Activated T-helper 1 cell treated with Interleukin-2 at 50 U/mL for 16 hours (primary cell): ENCODE measurements around the gene TDRD5.

ENCODE experiments used
- DNase-seq: peaks from one replicate; pipeline ENCODE4 v3.0.0-alpha.2; 2020; ENCODE audit warnings: low read depth

Gene TDRD5

GRCh38 chr1:179591592-179592580 is at the start of gene TDRD5:
Gene TDRD5 (plus strand): TSS chr1:179591832. CDS start chr1:179592616, 784 bp downstream.
- DNase-seq, result no peak

GRCh38 chr1:179545321-179545720 is 46.3 kb upstream of the TDRD5 start:
- no peak for DNase-seq

GRCh38 chr1:179547021-179547535 is 44.6 kb upstream of the TDRD5 start:
- DNase-seq, result no peak

DNA sequence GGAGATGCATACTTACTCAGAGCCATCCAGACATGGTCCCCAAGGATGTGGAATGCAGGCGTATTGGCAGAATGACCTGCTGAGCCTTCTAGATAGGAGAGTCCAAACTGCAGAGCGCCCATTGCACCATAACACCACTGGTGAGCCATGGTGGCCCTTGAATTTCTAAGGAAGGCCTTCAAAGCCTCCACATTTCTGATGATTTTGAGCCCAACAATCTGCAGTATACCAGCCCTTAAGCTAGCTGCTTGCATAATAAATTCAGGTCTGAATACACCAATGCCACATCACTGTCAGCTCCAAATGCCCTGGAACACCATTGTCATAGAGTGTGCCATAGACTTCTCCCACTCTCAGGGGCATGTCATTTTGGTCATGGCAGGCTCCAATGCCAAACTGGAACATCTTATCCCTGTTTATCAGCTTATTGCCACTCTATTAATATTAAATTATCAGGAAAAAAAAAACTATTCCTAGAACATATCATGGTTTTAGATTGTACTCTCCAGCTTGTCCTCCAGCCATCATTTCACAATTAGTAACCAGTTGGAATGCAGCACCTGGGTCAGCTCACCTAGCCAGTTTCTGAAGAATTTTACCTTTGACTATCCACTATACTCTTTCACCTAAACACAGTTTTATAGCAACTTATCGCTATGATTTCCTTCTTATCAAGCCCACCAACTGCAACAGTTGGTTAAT is 42.8 kb upstream of the TDRD5 start:
- no peak for DNase-seq

- no peak for DNase-seq
Measured at GRCh38 chr1:179549368-179549700, 42.3 kb upstream of the TDRD5 start.

- DNase-seq, result no peak
Measured at GRCh38 chr1:179550746-179551682, 40.6 kb upstream of the TDRD5 start.

DNA sequence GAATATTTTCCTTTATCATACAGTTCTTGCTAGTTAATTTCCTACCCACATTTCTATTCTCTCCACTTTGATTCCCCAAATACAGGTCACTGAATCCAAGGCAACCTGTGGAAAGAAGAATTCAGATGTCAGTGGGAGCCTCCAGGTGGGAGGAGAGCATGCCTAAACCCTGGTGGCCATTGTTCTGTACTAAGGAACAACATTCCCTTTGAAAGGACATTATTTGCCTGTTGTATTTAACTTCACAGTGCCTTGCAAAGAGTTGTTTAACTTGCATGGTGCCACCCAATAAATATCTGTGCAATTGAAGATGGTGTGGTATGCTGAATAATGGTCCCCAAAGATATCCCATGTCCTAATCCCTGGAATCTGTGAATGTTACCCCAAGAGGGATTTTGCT is 37.2 kb upstream of the TDRD5 start:
- no peak for DNase-seq

DNA sequence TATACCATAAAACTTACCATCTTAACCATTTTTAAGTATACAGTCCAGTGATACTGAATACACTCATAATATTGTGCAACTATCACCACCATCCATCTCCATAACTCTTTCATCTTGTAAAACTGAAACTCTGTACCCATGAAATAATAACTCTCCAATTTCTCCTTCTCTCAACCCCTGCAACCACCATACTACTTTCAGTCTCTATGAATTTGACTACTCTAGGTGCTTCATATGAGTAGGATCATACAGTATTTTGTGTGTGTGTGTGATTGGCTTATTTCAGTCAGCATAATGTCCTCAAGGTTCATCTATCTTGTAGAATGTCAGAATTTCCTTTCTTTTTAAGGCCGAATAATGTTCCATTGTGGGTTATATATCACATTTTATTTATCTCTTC is 33.6 kb upstream of the TDRD5 start:
- no peak for DNase-seq

GRCh38 chr1:179575497-179576314 is 15.9 kb upstream of the TDRD5 start, which contains the start of gene NPHS2:
Gene NPHS2 (minus strand): TSS chr1:179575948. CDS start chr1:179575864, 84 bp downstream.
- DNase-seq, result no peak

DNA sequence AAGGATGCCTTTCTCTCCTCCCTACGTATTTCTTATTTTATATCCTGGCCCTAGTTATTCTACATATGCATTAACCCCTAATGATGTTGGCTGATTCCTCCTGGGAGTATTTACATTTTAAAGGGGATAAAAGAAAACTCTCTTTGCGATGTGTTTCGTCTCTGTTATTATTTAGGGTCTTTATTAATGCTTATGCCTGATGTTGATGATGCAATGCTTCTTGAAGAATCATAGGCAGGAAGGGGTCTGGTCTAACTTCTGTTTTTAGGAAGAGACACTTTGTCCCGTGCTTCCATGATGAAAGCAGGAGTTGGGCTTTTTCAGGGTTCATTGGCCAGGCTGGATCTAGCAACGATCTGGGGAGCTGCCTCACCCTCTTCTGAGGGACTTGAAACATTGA is 15.1 kb upstream of the TDRD5 start:
- no peak for DNase-seq

GRCh38 chr1:179583771-179584320 is 7.8 kb upstream of the TDRD5 start:
- no peak for DNase-seq

DNA sequence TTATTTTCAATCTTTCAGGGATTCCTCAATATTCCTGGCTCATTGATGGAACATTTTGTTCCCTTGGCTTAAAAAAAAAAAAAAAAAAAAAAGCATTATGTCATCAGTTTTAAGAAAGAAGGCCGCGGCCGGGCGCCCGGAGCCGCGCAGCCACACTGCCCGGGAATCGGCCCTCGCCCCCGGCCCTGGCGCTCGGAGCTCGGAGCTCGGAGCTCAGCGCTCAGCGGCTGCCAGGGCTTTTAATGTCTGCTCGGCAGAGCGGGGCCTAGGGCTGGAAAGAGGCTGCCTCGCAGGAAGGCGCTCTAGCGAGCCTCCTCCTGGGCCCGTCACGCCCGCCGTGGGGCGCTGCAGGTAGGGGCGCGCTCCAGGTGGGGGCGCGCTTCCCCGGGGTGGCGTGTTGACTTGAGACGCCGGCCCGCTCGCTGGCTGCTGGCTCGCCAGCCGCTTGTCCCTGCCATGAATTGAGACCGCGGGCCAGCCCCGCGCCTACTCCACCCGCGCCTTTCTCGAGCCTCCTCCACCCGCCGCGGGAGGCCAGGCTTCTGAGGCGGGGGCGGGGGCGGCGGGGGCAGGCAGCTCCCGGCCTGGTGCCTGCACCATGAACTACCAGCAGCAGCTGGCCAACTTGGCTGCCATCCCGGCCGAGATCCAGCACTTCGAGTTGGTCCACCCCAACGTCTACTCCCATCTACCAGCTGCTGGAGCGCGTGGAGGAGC is 5.4 kb upstream of the TDRD5 start:
- DNase-seq, result no peak

- DNase-seq, result no peak
Measured at GRCh38 chr1:179587336-179587735, 4.3 kb upstream of the TDRD5 start.

GRCh38 chr1:179588425-179589024 is 3.1 kb upstream of the TDRD5 start:
- no peak for DNase-seq

DNA sequence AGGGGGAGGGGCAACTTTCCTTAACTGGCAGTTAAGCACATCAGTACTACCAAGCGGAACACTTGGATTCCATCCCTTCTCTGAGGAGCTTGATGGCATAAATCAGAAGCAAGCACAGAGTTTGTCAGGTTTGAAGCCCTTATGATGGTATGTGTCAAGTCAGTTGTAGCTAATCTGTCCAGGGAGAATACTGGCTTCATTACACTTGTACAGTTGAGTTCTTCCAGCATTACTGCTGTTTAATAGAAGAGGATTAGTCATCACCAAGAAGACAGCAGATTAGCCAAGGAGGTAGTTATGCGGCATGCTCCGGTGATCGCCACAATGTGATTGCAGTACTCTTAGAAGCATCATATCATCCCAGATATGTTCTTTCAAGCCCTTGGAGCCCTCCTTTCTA is 2.1 kb upstream of the TDRD5 start:
- DNase-seq, result no peak

GRCh38 chr1:179590671-179591070 is 961 bp upstream of the TDRD5 start:
- no peak for DNase-seq

GRCh38 chr1:179591253-179591591 is 410 bp upstream of the TDRD5 start:
- no peak for DNase-seq

GRCh38 chr1:179598631-179599030 is 7.0 kb downstream of the TDRD5 start:
- DNase-seq, result no peak

DNA sequence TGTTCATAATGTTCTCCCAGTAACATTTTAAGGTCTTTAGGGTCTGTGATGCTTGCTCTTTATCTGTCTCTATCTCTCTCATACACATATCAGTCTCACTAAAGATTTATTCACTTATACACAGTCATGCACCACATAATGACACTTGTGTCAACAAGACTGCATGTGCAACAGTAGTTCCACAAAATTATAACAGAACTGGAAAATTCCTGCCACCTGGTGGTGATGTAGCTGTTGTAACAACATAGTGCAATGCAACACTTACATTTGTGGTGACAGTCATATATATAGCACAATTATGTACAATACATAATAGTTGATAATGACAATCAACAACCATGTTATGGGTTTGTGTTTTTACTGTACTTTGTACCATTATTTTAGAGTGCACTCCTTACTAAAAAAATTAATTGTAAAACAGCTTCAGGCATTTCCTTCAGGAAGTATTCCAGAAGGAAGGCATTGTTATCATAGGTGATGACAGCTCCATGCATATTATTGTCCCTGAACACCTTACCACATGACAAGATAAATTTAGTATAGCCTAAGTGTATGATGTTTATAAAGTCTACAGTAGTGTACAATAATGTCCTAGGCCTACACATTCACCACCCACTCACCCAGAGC is 8.1 kb downstream of the TDRD5 start:
- no peak for DNase-seq
